Tibial nerve (tissue), 4 donors: ENCODE measurements around the gene IPO9.

Experiments used
- EP300 ChIP-seq, 2 donors: sonication (generic); formaldehyde crosslinking; IDR thresholded peaks; one replicate each; pipeline ENCODE4 v1.6.1; 2017; ENCODE audit warnings: antibody characterized with exemption in 2 of 2, mild to moderate bottlenecking in 1 of 2
- TF ChIP-seq, protein P1 (sequence below), 5 experiments: fragments of 200-600 bp in 3 of 5; fragments of 450-650 bp in 2 of 5; sonication (generic) in 3 of 5; IDR thresholded peaks; one replicate each; pipeline ENCODE4 v1.5.1; 2016 to 2019; ENCODE audit warnings: antibody characterized with exemption in 5 of 5, mild to moderate bottlenecking in 3 of 5, moderate library complexity in 2 of 5

- TF ChIP-seq, protein P1, sequence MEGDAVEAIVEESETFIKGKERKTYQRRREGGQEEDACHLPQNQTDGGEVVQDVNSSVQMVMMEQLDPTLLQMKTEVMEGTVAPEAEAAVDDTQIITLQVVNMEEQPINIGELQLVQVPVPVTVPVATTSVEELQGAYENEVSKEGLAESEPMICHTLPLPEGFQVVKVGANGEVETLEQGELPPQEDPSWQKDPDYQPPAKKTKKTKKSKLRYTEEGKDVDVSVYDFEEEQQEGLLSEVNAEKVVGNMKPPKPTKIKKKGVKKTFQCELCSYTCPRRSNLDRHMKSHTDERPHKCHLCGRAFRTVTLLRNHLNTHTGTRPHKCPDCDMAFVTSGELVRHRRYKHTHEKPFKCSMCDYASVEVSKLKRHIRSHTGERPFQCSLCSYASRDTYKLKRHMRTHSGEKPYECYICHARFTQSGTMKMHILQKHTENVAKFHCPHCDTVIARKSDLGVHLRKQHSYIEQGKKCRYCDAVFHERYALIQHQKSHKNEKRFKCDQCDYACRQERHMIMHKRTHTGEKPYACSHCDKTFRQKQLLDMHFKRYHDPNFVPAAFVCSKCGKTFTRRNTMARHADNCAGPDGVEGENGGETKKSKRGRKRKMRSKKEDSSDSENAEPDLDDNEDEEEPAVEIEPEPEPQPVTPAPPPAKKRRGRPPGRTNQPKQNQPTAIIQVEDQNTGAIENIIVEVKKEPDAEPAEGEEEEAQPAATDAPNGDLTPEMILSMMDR (IDR thresholded peaks at IDR 0.05): no peak
- no peak for TF ChIP-seq EP300 (IDR thresholded peaks at IDR 0.05)
Observed at GRCh38 chr1:201847150-201847549, 18.2 kb downstream of the IPO9 start.
